ENCODE results near the gene CCDC195.

The CCDC195 gene, protein sequence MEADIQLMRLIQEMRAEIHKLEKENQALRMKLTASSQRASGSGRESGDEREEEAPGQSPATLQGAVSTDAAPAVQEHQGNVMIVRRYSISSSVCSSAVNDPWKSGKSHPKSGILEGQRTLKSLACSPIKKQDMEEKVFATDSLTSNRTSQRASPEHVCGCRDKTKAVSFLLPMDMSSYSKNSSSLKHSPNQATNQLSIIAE

GRCh38 chr2:224716201-224716600, at the start of gene CCDC195:
CCDC195 (minus strand) TSS chr2:224716365; CDS start chr2:224716365, 0 bp downstream.
- Histone ChIP-seq H3F3A (ENCODE audit: insufficient read depth, low read length) (no peaks in the 10 kb centered on the region), H3K27me3 (ENCODE audit: insufficient read depth, low read length) (no peaks in the 10 kb centered on the region), H3K9me3 (ENCODE audit: low read length) (0 out of 2 replicates have a peak, but pooled peaks cover 3% of the 10 kb centered on the region), H3K4me1 (ENCODE audit: insufficient read depth, low read length, severe bottlenecking) (no peaks in the 10 kb centered on the region), H2AFZ (ENCODE audit: low read length) (no peak within 1 kb of the TSS), H3K9ac (ENCODE audit: low read length) (no peak within 1 kb of the TSS), H3K9me2 (ENCODE audit: low read depth, low read length) (no peaks in the 10 kb centered on the region), H3K36me3 (ENCODE audit: insufficient read depth, low read length) (no peaks in the 10 kb centered on the region), H4K20me1 (ENCODE audit: insufficient read depth, low read length) (no peaks in the 10 kb centered on the region), H3K4me2 (ENCODE audit: low read length) (no peak within 1 kb of the TSS), H3K4me3 (ENCODE audit: low read depth, low read length, poor library complexity, severe bottlenecking) (no peak within 1 kb of the TSS), H3K79me2 (ENCODE audit: insufficient read depth, low read length) (no peaks in the 10 kb centered on the region), H3K27ac (ENCODE audit: low read depth, low read length, poor library complexity, severe bottlenecking) (no peak within 1 kb of the TSS)
- TF ChIP-seq EZH2 (IDR thresholded peaks at IDR 0.05; ENCODE audit: borderline replicate concordance, low read length): no peak
- TF ChIP-seq, protein P1, sequence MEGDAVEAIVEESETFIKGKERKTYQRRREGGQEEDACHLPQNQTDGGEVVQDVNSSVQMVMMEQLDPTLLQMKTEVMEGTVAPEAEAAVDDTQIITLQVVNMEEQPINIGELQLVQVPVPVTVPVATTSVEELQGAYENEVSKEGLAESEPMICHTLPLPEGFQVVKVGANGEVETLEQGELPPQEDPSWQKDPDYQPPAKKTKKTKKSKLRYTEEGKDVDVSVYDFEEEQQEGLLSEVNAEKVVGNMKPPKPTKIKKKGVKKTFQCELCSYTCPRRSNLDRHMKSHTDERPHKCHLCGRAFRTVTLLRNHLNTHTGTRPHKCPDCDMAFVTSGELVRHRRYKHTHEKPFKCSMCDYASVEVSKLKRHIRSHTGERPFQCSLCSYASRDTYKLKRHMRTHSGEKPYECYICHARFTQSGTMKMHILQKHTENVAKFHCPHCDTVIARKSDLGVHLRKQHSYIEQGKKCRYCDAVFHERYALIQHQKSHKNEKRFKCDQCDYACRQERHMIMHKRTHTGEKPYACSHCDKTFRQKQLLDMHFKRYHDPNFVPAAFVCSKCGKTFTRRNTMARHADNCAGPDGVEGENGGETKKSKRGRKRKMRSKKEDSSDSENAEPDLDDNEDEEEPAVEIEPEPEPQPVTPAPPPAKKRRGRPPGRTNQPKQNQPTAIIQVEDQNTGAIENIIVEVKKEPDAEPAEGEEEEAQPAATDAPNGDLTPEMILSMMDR (IDR thresholded peaks at IDR 0.05; ENCODE audit: low read length): no peak

GRCh38 chr2:224764565-224765236, 48.5 kb upstream of the CCDC195 start:
- Histone ChIP-seq H3K9me3 (ENCODE audit: low read length) (no peaks in the 10 kb centered on the region; the same call in 1 of the 2 replicates), H3F3A (ENCODE audit: insufficient read depth, low read length) (no peaks in the 10 kb centered on the region; the same call in 1 of the 2 replicates), H4K20me1 (ENCODE audit: insufficient read depth, low read length) (no peaks in the 10 kb centered on the region), H3K36me3 (ENCODE audit: insufficient read depth, low read length) (peaks cover 10% of the 10 kb centered on the region; the same call in 1 of the 2 replicates), H3K79me2 (ENCODE audit: insufficient read depth, low read length) (no peaks in the 10 kb centered on the region), H3K27ac (ENCODE audit: low read depth, low read length, poor library complexity, severe bottlenecking) (peak overlapping the region; percentile 29), H3K9ac (ENCODE audit: low read length) (no peak overlapping the region), H3K4me3 (ENCODE audit: low read depth, low read length, poor library complexity, severe bottlenecking) (no peak overlapping the region), H2AFZ (ENCODE audit: low read length) (peak overlapping the region; percentile 89; the same call in 1 of the 2 replicates), H3K4me2 (ENCODE audit: low read length) (no peak overlapping the region; the same call in 1 of the 2 replicates), H3K4me1 (ENCODE audit: insufficient read depth, low read length, severe bottlenecking) (peaks cover 20% of the 10 kb centered on the region), H3K9me2 (ENCODE audit: low read depth, low read length) (no peaks in the 10 kb centered on the region), H3K27me3 (ENCODE audit: insufficient read depth, low read length) (no peaks in the 10 kb centered on the region)
- no peak for TF ChIP-seq EZH2 (IDR thresholded peaks at IDR 0.05; ENCODE audit: borderline replicate concordance, low read length)
- TF ChIP-seq, protein P1 (IDR thresholded peaks at IDR 0.05; ENCODE audit: low read length): no peak

GRCh38 chr2:224757934-224758548, 41.9 kb upstream of the CCDC195 start:
- Histone ChIP-seq H3K4me1 (ENCODE audit: insufficient read depth, low read length, severe bottlenecking) (peaks cover 4% of the 10 kb centered on the region), H3K27ac (ENCODE audit: low read depth, low read length, poor library complexity, severe bottlenecking) (no peak overlapping the region), H4K20me1 (ENCODE audit: insufficient read depth, low read length) (no peaks in the 10 kb centered on the region), H3K4me3 (ENCODE audit: low read depth, low read length, poor library complexity, severe bottlenecking) (no peak overlapping the region), H2AFZ (ENCODE audit: low read length) (no peak overlapping the region), H3K27me3 (ENCODE audit: insufficient read depth, low read length) (no peaks in the 10 kb centered on the region), H3K79me2 (ENCODE audit: insufficient read depth, low read length) (no peaks in the 10 kb centered on the region), H3K4me2 (ENCODE audit: low read length) (no peak overlapping the region), H3K36me3 (ENCODE audit: insufficient read depth, low read length) (no peaks in the 10 kb centered on the region), H3K9me2 (ENCODE audit: low read depth, low read length) (no peaks in the 10 kb centered on the region), H3K9me3 (ENCODE audit: low read length) (peaks cover 7% of the 10 kb centered on the region), H3F3A (ENCODE audit: insufficient read depth, low read length) (no peaks in the 10 kb centered on the region; the same call in 1 of the 2 replicates), H3K9ac (ENCODE audit: low read length) (no peak overlapping the region)
- TF ChIP-seq, protein P1 (IDR thresholded peaks at IDR 0.05; ENCODE audit: low read length): no peak
- no peak for TF ChIP-seq EZH2 (IDR thresholded peaks at IDR 0.05; ENCODE audit: borderline replicate concordance, low read length)

Measured in OCI-LY1 (cell line).